SJSA1 (cell line): Measurements from ENCODE around the gene TFCP2L1. TPM values are rescaled to one million over a fixed set of nuclear protein-coding genes. Genes with fewer than 3 reads are reported as not detected.
"Not testable (repeated sequence)": the region's sequence is repeated elsewhere in the genome, so short reads cannot be mapped to it uniquely, and the experiment has no call there.

ENCODE experiments used
- DNase-seq, 2 experiments: peaks; one replicate each; pipeline ENCODE4 v3.0.0-alpha.2; 2015 to 2020; ENCODE audit warnings: low spot score in 2 of 2, low read depth in 1 of 2
- H3K27ac ChIP-seq: fragments of 250-450 bp; sonication (Bioruptor Pico); 2 replicates; pipeline ENCODE4 v1.5.1; 2020; ENCODE audit warnings: mild to moderate bottlenecking, moderate library complexity
- H3K27me3 ChIP-seq: fragments of 250-450 bp; sonication (Bioruptor Pico); replicated peaks from 2 replicates; pipeline ENCODE4 v1.5.1; 2020; ENCODE audit warnings: mild to moderate bottlenecking, moderate library complexity
- H3K36me3 ChIP-seq: fragments of 250-450 bp; sonication (Bioruptor Pico); 2 replicates; pipeline ENCODE4 v1.5.1; 2020; ENCODE audit warnings: mild to moderate bottlenecking
- H3K4me1 ChIP-seq: fragments of 250-450 bp; sonication (Bioruptor Pico); replicated peaks from 2 replicates; pipeline ENCODE4 v1.6.1; 2021; ENCODE audit warnings: mild to moderate bottlenecking
- H3K4me3 ChIP-seq: fragments of 250-450 bp; sonication (Bioruptor Pico); 2 replicates; pipeline ENCODE4 v1.5.1; 2020; ENCODE audit warnings: mild to moderate bottlenecking
- H3K9me3 ChIP-seq: fragments of 250-450 bp; sonication (Bioruptor Pico); replicated peaks from 2 replicates; pipeline ENCODE4 v1.5.1; 2020; ENCODE audit warnings: mild to moderate bottlenecking
- total RNA-seq: library from RNA; depleted of rRNA; stranded (reverse); fragments of >200 nt; shearing (Covaris generic); gene quantifications from 2 replicates; pipeline ENCODE4 v1.2.3, GENCODE V29; 2014

Gene TFCP2L1
- total RNA-seq, 1 experiment from 2014 or later: not detected

GRCh38 chr2:121238828-121239227 lies 46.2 kb downstream of the TFCP2L1 start:
- H3K27ac ChIP-seq: no peak overlapping the region
- H3K4me1 ChIP-seq: no peaks in the 10 kb centered on the region
- no peak for DNase-seq
- no peaks in the 10 kb centered on the region for H3K9me3 ChIP-seq
- no peak overlapping the region for H3K4me3 ChIP-seq
- H3K27me3 ChIP-seq: no peaks in the 10 kb centered on the region
- no peaks in the 10 kb centered on the region for H3K36me3 ChIP-seq

GRCh38 chr2:121237980-121238665 lies 46.9 kb downstream of the TFCP2L1 start:
- H3K36me3 ChIP-seq: no peaks in the 10 kb centered on the region
- no peak overlapping the region for H3K4me3 ChIP-seq
- no peaks in the 10 kb centered on the region for H3K27me3 ChIP-seq
- H3K9me3 ChIP-seq: no peaks in the 10 kb centered on the region
- no peak overlapping the region for H3K27ac ChIP-seq
- no peak for DNase-seq
- H3K4me1 ChIP-seq: no peaks in the 10 kb centered on the region

GRCh38 chr2:121237336-121237979 lies 47.5 kb downstream of the TFCP2L1 start:
- Histone ChIP-seq H3K4me3 (no peak overlapping the region), H3K27me3 (no peaks in the 10 kb centered on the region)
- DNase-seq: no peak

GRCh38 chr2:121236650-121237180 lies 48.3 kb downstream of the TFCP2L1 start:
- H3K9me3 ChIP-seq: no peaks in the 10 kb centered on the region
- no peak overlapping the region for H3K27ac ChIP-seq
- no peaks in the 10 kb centered on the region for H3K27me3 ChIP-seq
- no peaks in the 10 kb centered on the region for H3K4me1 ChIP-seq
- DNase-seq: no peak
- H3K36me3 ChIP-seq: no peaks in the 10 kb centered on the region
- H3K4me3 ChIP-seq: no peak overlapping the region

More at GRCh38 chr2:121237336-121237979, 47.5 kb downstream of the TFCP2L1 start:
- no peak overlapping the region for H3K27ac ChIP-seq
- no peaks in the 10 kb centered on the region for H3K36me3 ChIP-seq
- no peaks in the 10 kb centered on the region for H3K4me1 ChIP-seq
- no peaks in the 10 kb centered on the region for H3K9me3 ChIP-seq

GRCh38 chr2:121236101-121236640 lies 48.8 kb downstream of the TFCP2L1 start:
- H3K36me3 ChIP-seq: no peaks in the 10 kb centered on the region
- DNase-seq: no peak
- no peaks in the 10 kb centered on the region for H3K4me1 ChIP-seq
- H3K27ac ChIP-seq: no peak overlapping the region
- H3K4me3 ChIP-seq: no peak overlapping the region
- H3K9me3 ChIP-seq: no peaks in the 10 kb centered on the region
- H3K27me3 ChIP-seq: no peaks in the 10 kb centered on the region

- Histone ChIP-seq H3K27me3 (no peaks in the 10 kb centered on the region), H3K4me3 (no peak overlapping the region), H3K9me3 (no peaks in the 10 kb centered on the region), H3K36me3 (no peaks in the 10 kb centered on the region), H3K27ac (no peak overlapping the region), H3K4me1 (no peaks in the 10 kb centered on the region)
- DNase-seq: no peak
Observed at GRCh38 chr2:121235542-121235941, 49.5 kb downstream of the TFCP2L1 start.

GRCh38 chr2:121234791-121235190 lies 50.2 kb downstream of the TFCP2L1 start:
- Histone ChIP-seq H3K27ac (no peak overlapping the region), H3K4me3 (no peak overlapping the region), H3K27me3 (no peaks in the 10 kb centered on the region), H3K9me3 (no peaks in the 10 kb centered on the region), H3K36me3 (no peaks in the 10 kb centered on the region), H3K4me1 (no peaks in the 10 kb centered on the region)
- no peak for DNase-seq

GRCh38 chr2:121234144-121234543 lies 50.9 kb downstream of the TFCP2L1 start:
- Histone ChIP-seq H3K4me3 (no peak overlapping the region), H3K27ac (no peak overlapping the region), H3K36me3 (no peaks in the 10 kb centered on the region), H3K27me3 (no peaks in the 10 kb centered on the region), H3K9me3 (no peaks in the 10 kb centered on the region), H3K4me1 (no peaks in the 10 kb centered on the region)
- DNase-seq: no peak

GRCh38 chr2:121233486-121234110 lies 51.4 kb downstream of the TFCP2L1 start:
- H3K9me3 ChIP-seq: no peaks in the 10 kb centered on the region
- no peaks in the 10 kb centered on the region for H3K27me3 ChIP-seq
- no peak for DNase-seq
- no peak overlapping the region for H3K27ac ChIP-seq
- H3K4me3 ChIP-seq: no peak overlapping the region
- H3K4me1 ChIP-seq: no peaks in the 10 kb centered on the region
- H3K36me3 ChIP-seq: no peaks in the 10 kb centered on the region

GRCh38 chr2:121232626-121233265 lies 52.3 kb downstream of the TFCP2L1 start:
- no peaks in the 10 kb centered on the region for H3K4me1 ChIP-seq
- H3K36me3 ChIP-seq: no peaks in the 10 kb centered on the region
- DNase-seq: no peak
- no peaks in the 10 kb centered on the region for H3K27me3 ChIP-seq
- H3K4me3 ChIP-seq: no peak overlapping the region
- no peak overlapping the region for H3K27ac ChIP-seq
- H3K9me3 ChIP-seq: no peaks in the 10 kb centered on the region

GRCh38 chr2:121231385-121232000 lies 53.5 kb downstream of the TFCP2L1 start:
- Histone ChIP-seq H3K4me3 (no peak overlapping the region), H3K9me3 (no peaks in the 10 kb centered on the region), H3K4me1 (no peaks in the 10 kb centered on the region), H3K27me3 (no peaks in the 10 kb centered on the region), H3K27ac (no peak overlapping the region), H3K36me3 (no peaks in the 10 kb centered on the region)
- DNase-seq: no peak

GRCh38 chr2:121228521-121228920 lies 56.5 kb downstream of the TFCP2L1 start:
- no peak for DNase-seq
- no peak overlapping the region for H3K27ac ChIP-seq
- no peaks in the 10 kb centered on the region for H3K27me3 ChIP-seq
- H3K4me1 ChIP-seq: no peaks in the 10 kb centered on the region
- no peaks in the 10 kb centered on the region for H3K36me3 ChIP-seq
- H3K4me3 ChIP-seq: no peak overlapping the region
- no peaks in the 10 kb centered on the region for H3K9me3 ChIP-seq

GRCh38 chr2:121227381-121228144 lies 57.4 kb downstream of the TFCP2L1 start:
- not testable (repeated sequence) for DNase-seq, H3K9me3 ChIP-seq, H3K27ac ChIP-seq, H3K27me3 ChIP-seq, H3K4me3 ChIP-seq, H3K36me3 ChIP-seq, H3K4me1 ChIP-seq
